ENCODE results near the gene ANKRD60. TPM values are rescaled to one million over a fixed set of nuclear protein-coding genes. Genes with fewer than 3 reads are reported as not detected.

ANKRD60 gene
- total RNA-seq, 1 donor: not detected

DNA sequence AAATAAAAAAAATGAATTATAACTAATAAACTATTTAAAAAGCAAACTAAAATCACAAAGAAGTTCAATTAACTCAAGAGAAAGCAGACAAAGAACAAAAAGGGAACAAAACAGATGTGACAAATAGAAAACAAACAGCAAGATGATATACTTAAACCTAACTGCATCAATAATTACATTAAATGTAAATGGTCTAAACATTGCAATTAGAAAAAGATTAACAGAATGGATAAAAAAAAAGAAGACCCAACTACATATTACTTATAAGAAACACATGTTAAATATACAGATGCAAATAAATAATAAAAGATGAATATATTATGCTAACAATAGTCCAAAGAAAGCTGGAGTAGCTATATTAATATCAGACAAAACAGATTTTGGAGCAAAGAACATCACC is 45.9 kb upstream of the ANKRD60 start:
- H3K36me3 ChIP-seq (ENCODE audit: insufficient read depth, low read length): peaks cover 17% of the 10 kb centered on the region
- H3K27ac ChIP-seq (ENCODE audit: low read depth, low read length): no peak overlapping the region
- H3K4me3 ChIP-seq (ENCODE audit: insufficient read depth, low read length): no peak overlapping the region
- no peaks in the 10 kb centered on the region for H3K27me3 ChIP-seq (ENCODE audit: insufficient read depth, low read length)
- H3K9me3 ChIP-seq (ENCODE audit: low read depth, low read length): no peaks in the 10 kb centered on the region
- TF ChIP-seq, protein P1, sequence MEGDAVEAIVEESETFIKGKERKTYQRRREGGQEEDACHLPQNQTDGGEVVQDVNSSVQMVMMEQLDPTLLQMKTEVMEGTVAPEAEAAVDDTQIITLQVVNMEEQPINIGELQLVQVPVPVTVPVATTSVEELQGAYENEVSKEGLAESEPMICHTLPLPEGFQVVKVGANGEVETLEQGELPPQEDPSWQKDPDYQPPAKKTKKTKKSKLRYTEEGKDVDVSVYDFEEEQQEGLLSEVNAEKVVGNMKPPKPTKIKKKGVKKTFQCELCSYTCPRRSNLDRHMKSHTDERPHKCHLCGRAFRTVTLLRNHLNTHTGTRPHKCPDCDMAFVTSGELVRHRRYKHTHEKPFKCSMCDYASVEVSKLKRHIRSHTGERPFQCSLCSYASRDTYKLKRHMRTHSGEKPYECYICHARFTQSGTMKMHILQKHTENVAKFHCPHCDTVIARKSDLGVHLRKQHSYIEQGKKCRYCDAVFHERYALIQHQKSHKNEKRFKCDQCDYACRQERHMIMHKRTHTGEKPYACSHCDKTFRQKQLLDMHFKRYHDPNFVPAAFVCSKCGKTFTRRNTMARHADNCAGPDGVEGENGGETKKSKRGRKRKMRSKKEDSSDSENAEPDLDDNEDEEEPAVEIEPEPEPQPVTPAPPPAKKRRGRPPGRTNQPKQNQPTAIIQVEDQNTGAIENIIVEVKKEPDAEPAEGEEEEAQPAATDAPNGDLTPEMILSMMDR (IDR thresholded peaks at IDR 0.05; ENCODE audit: extremely low read depth, low read depth, low read length): no peak
- no peak for DNase-seq (ENCODE audit: insufficient read length, low spot score, missing footprints)
- peaks cover 55% of the 10 kb centered on the region for H3K79me2 ChIP-seq (ENCODE audit: insufficient read depth, low read length)
- no peak overlapping the region for H2AFZ ChIP-seq (ENCODE audit: low read length)
- H3K4me1 ChIP-seq (ENCODE audit: insufficient read depth, low read length): peaks cover 5% of the 10 kb centered on the region
- no peak overlapping the region for H3K4me2 ChIP-seq (ENCODE audit: insufficient read depth, low read length)
- H4K20me1 ChIP-seq (ENCODE audit: insufficient read depth, low read length): peaks cover 19% of the 10 kb centered on the region

DNA sequence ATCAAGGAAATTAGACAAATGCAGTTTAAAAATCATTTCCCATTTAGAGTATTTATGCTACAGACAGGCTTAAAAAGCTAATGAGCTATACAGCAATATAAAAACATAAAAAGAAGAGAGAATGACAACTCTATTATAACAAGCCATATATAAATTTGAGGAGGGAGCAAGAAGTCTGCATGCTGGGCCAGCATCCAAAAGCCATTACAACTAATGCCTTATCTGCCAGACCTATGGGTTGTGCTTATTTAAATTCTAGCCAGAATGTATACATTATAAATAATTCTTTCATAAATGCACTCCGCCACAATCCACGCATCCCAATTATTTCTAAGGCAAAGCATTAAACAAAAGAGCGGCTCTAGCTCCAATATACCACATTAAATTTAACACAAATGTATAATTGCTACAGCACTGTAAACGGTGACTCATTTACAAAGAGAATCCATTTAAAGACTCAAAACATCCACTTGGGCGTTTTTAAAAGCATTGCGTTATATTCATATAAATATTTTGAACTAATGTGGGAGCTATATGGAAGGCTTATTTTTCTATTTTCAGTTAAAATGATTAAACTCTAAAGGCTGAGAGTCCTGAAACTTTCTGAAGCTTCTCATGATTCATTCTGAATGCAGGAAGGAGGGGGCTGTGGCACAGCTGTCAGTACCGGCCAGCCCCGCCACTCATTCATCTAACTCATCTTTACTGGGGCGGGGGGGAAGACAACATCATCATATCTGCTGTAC is 43.3 kb upstream of the ANKRD60 start:
- H3K9me3 ChIP-seq (ENCODE audit: low read depth, low read length): no peaks in the 10 kb centered on the region
- DNase-seq (ENCODE audit: insufficient read length, low spot score, missing footprints): no peak
- peaks cover 28% of the 10 kb centered on the region for H3K36me3 ChIP-seq (ENCODE audit: insufficient read depth, low read length)
- H3K4me3 ChIP-seq (ENCODE audit: insufficient read depth, low read length): no peak overlapping the region
- no peaks in the 10 kb centered on the region for H3K27me3 ChIP-seq (ENCODE audit: insufficient read depth, low read length)
- no peak overlapping the region for H2AFZ ChIP-seq (ENCODE audit: low read length)
- no peak overlapping the region for H3K27ac ChIP-seq (ENCODE audit: low read depth, low read length)
- TF ChIP-seq, protein P1 (IDR thresholded peaks at IDR 0.05; ENCODE audit: extremely low read depth, low read depth, low read length): no peak
- H3K4me2 ChIP-seq (ENCODE audit: insufficient read depth, low read length): no peak overlapping the region
- H3K4me1 ChIP-seq (ENCODE audit: insufficient read depth, low read length): peaks cover 5% of the 10 kb centered on the region
- peaks cover 8% of the 10 kb centered on the region for H4K20me1 ChIP-seq (ENCODE audit: insufficient read depth, low read length)
- H3K79me2 ChIP-seq (ENCODE audit: insufficient read depth, low read length): peaks cover 35% of the 10 kb centered on the region

DNA sequence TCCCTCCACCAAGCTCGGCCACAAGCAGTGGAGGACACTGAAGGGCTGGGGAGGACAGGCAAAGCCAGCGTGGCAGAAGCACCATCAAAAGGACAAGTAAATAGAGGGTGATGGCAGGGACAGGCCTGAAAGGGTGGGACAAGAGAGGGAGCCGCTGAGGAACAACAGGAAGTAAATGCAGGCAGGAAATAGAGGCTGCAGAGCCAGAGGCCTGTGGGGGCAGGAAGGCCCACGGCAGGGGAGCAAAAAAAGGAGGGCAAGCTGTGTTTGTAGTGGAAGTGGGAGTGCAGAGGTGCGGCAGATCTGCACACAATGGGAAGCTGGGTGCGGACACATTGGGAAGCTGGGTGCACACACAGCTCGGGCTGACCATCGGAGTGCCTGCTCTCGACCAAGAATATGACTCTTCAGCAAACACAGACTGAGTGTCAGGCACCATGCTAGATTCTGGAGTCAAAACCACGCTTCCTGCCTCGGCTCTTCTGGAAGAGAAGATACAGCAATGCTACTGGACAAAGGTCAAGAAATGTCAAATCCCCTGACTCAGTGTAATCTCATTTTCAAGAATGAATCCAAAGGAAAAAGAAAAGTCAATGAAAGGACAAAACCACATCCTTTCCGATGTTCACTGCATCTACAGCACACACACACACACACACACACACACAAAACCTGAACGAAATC is 40.6 kb upstream of the ANKRD60 start:
- Histone ChIP-seq H3K27ac (ENCODE audit: low read depth, low read length) (no peak overlapping the region), H4K20me1 (ENCODE audit: insufficient read depth, low read length) (peaks cover 13% of the 10 kb centered on the region), H3K27me3 (ENCODE audit: insufficient read depth, low read length) (no peaks in the 10 kb centered on the region), H3K4me3 (ENCODE audit: insufficient read depth, low read length) (no peak overlapping the region), H3K4me2 (ENCODE audit: insufficient read depth, low read length) (no peak overlapping the region), H2AFZ (ENCODE audit: low read length) (no peak overlapping the region), H3K79me2 (ENCODE audit: insufficient read depth, low read length) (peaks cover 19% of the 10 kb centered on the region), H3K36me3 (ENCODE audit: insufficient read depth, low read length) (peaks cover 45% of the 10 kb centered on the region), H3K9me3 (ENCODE audit: low read depth, low read length) (no peaks in the 10 kb centered on the region), H3K4me1 (ENCODE audit: insufficient read depth, low read length) (peaks cover 5% of the 10 kb centered on the region)
- TF ChIP-seq, protein P1 (IDR thresholded peaks at IDR 0.05; ENCODE audit: extremely low read depth, low read depth, low read length): no peak
- DNase-seq (ENCODE audit: insufficient read length, low spot score, missing footprints): no peak

DNA sequence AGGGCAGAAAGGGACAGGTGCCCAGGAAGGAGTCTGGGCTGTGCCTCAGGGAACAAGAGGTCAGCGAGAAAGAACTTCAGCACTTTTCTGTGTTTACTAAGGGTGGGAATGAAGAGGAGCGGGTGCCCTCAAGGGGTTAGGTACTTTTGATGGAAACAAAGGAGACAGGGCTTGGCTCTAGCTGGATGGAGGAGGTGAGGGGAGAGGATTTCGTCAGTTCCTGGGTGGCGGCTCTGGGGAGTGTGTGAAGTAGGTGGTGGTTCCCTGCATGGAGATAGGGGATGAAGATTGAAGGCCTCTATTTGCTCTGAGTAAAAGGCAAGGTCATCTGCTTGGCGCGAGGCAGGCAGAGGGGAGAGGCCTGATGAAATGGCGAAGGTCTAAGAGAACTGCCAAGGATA is 40.0 kb upstream of the ANKRD60 start:
- TF ChIP-seq, protein P1 (IDR thresholded peaks at IDR 0.05; ENCODE audit: extremely low read depth, low read depth, low read length): no peak

More for the DNA sequence above, 40.0 kb upstream of the ANKRD60 start:
- no peaks in the 10 kb centered on the region for H3K9me3 ChIP-seq (ENCODE audit: low read depth, low read length)
- peaks cover 11% of the 10 kb centered on the region for H4K20me1 ChIP-seq (ENCODE audit: insufficient read depth, low read length)
- no peak overlapping the region for H3K4me2 ChIP-seq (ENCODE audit: insufficient read depth, low read length)
- no peak for DNase-seq (ENCODE audit: insufficient read length, low spot score, missing footprints)
- peaks cover 13% of the 10 kb centered on the region for H3K79me2 ChIP-seq (ENCODE audit: insufficient read depth, low read length)
- H3K36me3 ChIP-seq (ENCODE audit: insufficient read depth, low read length): peaks cover 46% of the 10 kb centered on the region
- H3K4me3 ChIP-seq (ENCODE audit: insufficient read depth, low read length): no peak overlapping the region
- H3K4me1 ChIP-seq (ENCODE audit: insufficient read depth, low read length): peaks cover 5% of the 10 kb centered on the region
- no peak overlapping the region for H3K27ac ChIP-seq (ENCODE audit: low read depth, low read length)
- no peaks in the 10 kb centered on the region for H3K27me3 ChIP-seq (ENCODE audit: insufficient read depth, low read length)
- H2AFZ ChIP-seq (ENCODE audit: low read length): no peak overlapping the region
